HG02642 (cell line): ENCODE measurements around the gene ANKRD40.

ENCODE experiments used
- ATAC-seq: cut with Tn5 transposase; IDR thresholded peaks from one replicate; pipeline ENCODE4 v1.9.1; 2021; ENCODE audit warnings: mild to moderate bottlenecking; ENCODE audit not compliant: unreplicated experiment, poor library complexity

The ANKRD40 gene

GRCh38 chr17:50656509-50656908, 51.2 kb downstream of the ANKRD40 start:
- no peak for ATAC-seq

GRCh38 chr17:50653738-50654137, 54.0 kb downstream of the ANKRD40 start:
- no peak for ATAC-seq

- no peak for ATAC-seq
Observed at GRCh38 chr17:50651661-50652060, 56.1 kb downstream of the ANKRD40 start.

GRCh38 chr17:50649042-50649908, 58.4 kb downstream of the ANKRD40 start:
- no peak for ATAC-seq

- ATAC-seq, result no peak
Observed at GRCh38 chr17:50647187-50647586, 60.5 kb downstream of the ANKRD40 start.

GRCh38 chr17:50645748-50646682, 61.7 kb downstream of the ANKRD40 start:
- ATAC-seq, result no peak
